OCI-LY7 (cell line): ENCODE measurements around the gene ROBO1. TPM values are rescaled to one million over a fixed set of nuclear protein-coding genes. Genes with fewer than 3 reads are reported as not detected.

Experiments used
- BruUV-seq: library from RNA; stranded (reverse); fragments of 400-500 nt; replicated peaks from 2 replicates; lab custom pipeline; 2021; lab: Mats Ljungman, UMichigan
- CTCF ChIA-PET: fragments of 300-600 bp; sonication (Branson Sonifier 250); formaldehyde crosslinking; loops from one replicate; lab custom pipeline; 2022; ENCODE audit warnings: antibody characterized with exemption; ENCODE audit not compliant: unreplicated experiment; lab: Charles Lee
- POLR2A ChIA-PET: fragments of 300-600 bp; sonication (Branson Sonifier 250); formaldehyde crosslinking; loops from one replicate; lab custom pipeline; 2022; ENCODE audit warnings: antibody characterized with exemption; lab: Charles Lee
- DNase-seq: peaks from one replicate; pipeline ENCODE4 v3.0.0-alpha.2; 2015; ENCODE audit warnings: low spot score
- H2AFZ ChIP-seq: fragments of 200-600 bp; sonication (generic), shearing (Covaris generic); 2 replicates; pipeline ENCODE4 v1.6.1; 2014; ENCODE audit warnings: mild to moderate bottlenecking, antibody characterized with exemption, low read length, moderate library complexity
- H3K27ac ChIP-seq: fragments of 200-600 bp; sonication (generic); 2 replicates; pipeline ENCODE4 v1.5.1; 2014; ENCODE audit warnings: mixed run types, low read depth, mild to moderate bottlenecking, moderate library complexity, low read length, inconsistent platforms; ENCODE audit not compliant: poor library complexity, severe bottlenecking
- H3K36me3 ChIP-seq: fragments of 200-600 bp; sonication (generic); 2 replicates; pipeline ENCODE4 v1.6.1; 2014; ENCODE audit warnings: mild to moderate bottlenecking, antibody characterized with exemption, low read length, moderate library complexity, mixed read lengths; ENCODE audit not compliant: insufficient read depth
- H3K4me1 ChIP-seq: fragments of 200-600 bp; sonication (generic); 2 replicates; pipeline ENCODE4 v1.5.1; 2014; ENCODE audit warnings: mild to moderate bottlenecking, low read length; ENCODE audit not compliant: insufficient read depth, poor library complexity, severe bottlenecking
- H3K4me2 ChIP-seq: fragments of 200-600 bp; sonication (generic); 2 replicates; pipeline ENCODE4 v1.6.1; 2014; ENCODE audit warnings: mild to moderate bottlenecking, low read length
- H3K4me3 ChIP-seq: fragments of 200-600 bp; sonication (generic); 2 replicates; pipeline ENCODE4 v1.5.1; 2014; ENCODE audit warnings: mild to moderate bottlenecking, low read depth, low read length; ENCODE audit not compliant: poor library complexity, severe bottlenecking
- H3K79me2 ChIP-seq: fragments of 200-600 bp; sonication (generic); 2 replicates; pipeline ENCODE4 v1.6.1; 2016; ENCODE audit warnings: low read depth, mild to moderate bottlenecking, low read length, moderate library complexity, mixed read lengths; ENCODE audit not compliant: insufficient read depth
- H3K9me2 ChIP-seq: fragments of 200-600 bp; sonication (generic); 2 replicates; pipeline ENCODE4 v1.6.1; 2016; ENCODE audit warnings: mild to moderate bottlenecking, low read length, mixed read lengths; ENCODE audit not compliant: insufficient read depth
- H3K9me3 ChIP-seq: fragments of 200-600 bp; sonication (generic); 2 replicates; pipeline ENCODE4 v1.6.1; 2014; ENCODE audit warnings: mild to moderate bottlenecking, mixed run types, low read length, mixed read lengths
- H4K20me1 ChIP-seq: fragments of 200-600 bp; sonication (generic); 2 replicates; pipeline ENCODE4 v1.6.1; 2014; ENCODE audit warnings: mild to moderate bottlenecking, antibody characterized with exemption, low read length, moderate library complexity, mixed read lengths; ENCODE audit not compliant: insufficient read depth
- EZH2phosphoT487 ChIP-seq: fragments of 200-600 bp; sonication (generic); IDR thresholded peaks from 2 replicates; pipeline ENCODE4 v1.6.1; 2018; ENCODE audit warnings: low read depth, borderline replicate concordance, mild to moderate bottlenecking, mixed run types, antibody characterized with exemption, low read length, moderate library complexity, mixed read lengths
- intact Hi-C: fragments of 100-400 bp; cut with micrococcal nuclease; formaldehyde crosslinking; loops from one replicate; pipeline ENCODE4 v1.10.0; 2022; ENCODE audit not compliant: unreplicated experiment
- total RNA-seq, 2 experiments: library from RNA; depleted of rRNA in 1 of 2; stranded (reverse); fragments of >200 nt in 1 of 2; shearing (Covaris generic) in 1 of 2; gene quantifications; 2 replicates each; pipeline ENCODE4 v1.2.3, GENCODE V29; 2014 to 2022
- TF ChIP-seq, protein P1 (sequence below): fragments of 200-600 bp; sonication (generic); conservative IDR thresholded peaks from 2 replicates; pipeline ENCODE4 v1.5.1; 2014; ENCODE audit warnings: mild to moderate bottlenecking, antibody characterized with exemption, low read length, moderate library complexity, mixed read lengths

The ROBO1 gene
- total RNA-seq, 2 experiments from 2014 or later: not detected

- H2AFZ ChIP-seq: no peak overlapping the region
- TF ChIP-seq EZH2phosphoT487: no peak
- TF ChIP-seq, protein P1, sequence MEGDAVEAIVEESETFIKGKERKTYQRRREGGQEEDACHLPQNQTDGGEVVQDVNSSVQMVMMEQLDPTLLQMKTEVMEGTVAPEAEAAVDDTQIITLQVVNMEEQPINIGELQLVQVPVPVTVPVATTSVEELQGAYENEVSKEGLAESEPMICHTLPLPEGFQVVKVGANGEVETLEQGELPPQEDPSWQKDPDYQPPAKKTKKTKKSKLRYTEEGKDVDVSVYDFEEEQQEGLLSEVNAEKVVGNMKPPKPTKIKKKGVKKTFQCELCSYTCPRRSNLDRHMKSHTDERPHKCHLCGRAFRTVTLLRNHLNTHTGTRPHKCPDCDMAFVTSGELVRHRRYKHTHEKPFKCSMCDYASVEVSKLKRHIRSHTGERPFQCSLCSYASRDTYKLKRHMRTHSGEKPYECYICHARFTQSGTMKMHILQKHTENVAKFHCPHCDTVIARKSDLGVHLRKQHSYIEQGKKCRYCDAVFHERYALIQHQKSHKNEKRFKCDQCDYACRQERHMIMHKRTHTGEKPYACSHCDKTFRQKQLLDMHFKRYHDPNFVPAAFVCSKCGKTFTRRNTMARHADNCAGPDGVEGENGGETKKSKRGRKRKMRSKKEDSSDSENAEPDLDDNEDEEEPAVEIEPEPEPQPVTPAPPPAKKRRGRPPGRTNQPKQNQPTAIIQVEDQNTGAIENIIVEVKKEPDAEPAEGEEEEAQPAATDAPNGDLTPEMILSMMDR: no peak
- H3K4me1 ChIP-seq: no peaks in the 10 kb centered on the region
- no peaks in the 10 kb centered on the region for H3K9me2 ChIP-seq
- DNase-seq: no peak
- intact Hi-C loops: no loop called here
- no peaks in the 10 kb centered on the region for H3K9me3 ChIP-seq
- H3K4me3 ChIP-seq: no peak overlapping the region
- H3K36me3 ChIP-seq: no peaks in the 10 kb centered on the region
- no peaks in the 10 kb centered on the region for H4K20me1 ChIP-seq
- H3K4me2 ChIP-seq: no peak overlapping the region
- no TSS peak for BruUV-seq
- CTCF ChIA-PET: no interaction called here
- no peak overlapping the region for H3K27ac ChIP-seq
- POLR2A ChIA-PET: interaction anchor here (0.6 to 1.4 kb wide), 3 partner anchors 8 to 315 kb away, joined by 3 to 5 read pairs (median 3); no protein-coding TSS in a partner anchor
- no peaks in the 10 kb centered on the region for H3K79me2 ChIP-seq
Observed at GRCh38 chr3:79016587-79017376, 751.0 kb downstream of the ROBO1 start.

DNA sequence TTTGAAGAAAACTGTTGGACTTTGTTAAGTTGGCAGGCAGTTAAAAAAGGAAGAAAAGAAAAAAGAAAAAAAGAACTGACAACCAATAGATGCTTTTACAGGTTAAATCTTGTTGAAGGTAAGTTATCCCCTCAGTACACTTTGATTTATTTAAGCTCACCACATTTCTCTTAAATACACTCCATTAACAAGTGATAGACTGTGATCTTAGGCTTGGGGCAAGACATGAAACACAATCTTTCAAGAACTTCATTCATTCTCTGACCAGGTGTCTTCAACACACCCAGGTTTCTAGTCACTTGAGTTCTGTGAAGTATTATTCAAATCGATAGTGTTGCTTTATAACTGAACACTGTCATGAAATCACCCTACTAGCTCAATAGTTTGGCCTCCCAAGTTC is 751.9 kb downstream of the ROBO1 start:
- Histone ChIP-seq H3K9me3 (no peaks in the 10 kb centered on the region), H3K4me2 (no peak overlapping the region), H3K4me3 (no peak overlapping the region), H3K27ac (no peak overlapping the region), H3K4me1 (no peaks in the 10 kb centered on the region), H2AFZ (no peak overlapping the region), H3K9me2 (no peaks in the 10 kb centered on the region), H3K36me3 (no peaks in the 10 kb centered on the region), H3K79me2 (no peaks in the 10 kb centered on the region), H4K20me1 (no peaks in the 10 kb centered on the region)
- no peak for DNase-seq
- intact Hi-C loops: no loop called here
- no TSS peak for BruUV-seq
- CTCF ChIA-PET: no interaction called here
- no peak for TF ChIP-seq EZH2phosphoT487
- TF ChIP-seq, protein P1: no peak
- POLR2A ChIA-PET: interaction anchor here (0.9 to 1.4 kb wide), 2 partner anchors 8 to 9 kb away, joined by 3 to 5 read pairs; no protein-coding TSS in a partner anchor

GRCh38 chr3:79012946-79013362 is 754.8 kb downstream of the ROBO1 start:
- BruUV-seq: no TSS peak
- no peak for DNase-seq
- Histone ChIP-seq H3K27ac (no peak overlapping the region), H3K4me1 (no peaks in the 10 kb centered on the region), H3K4me2 (no peak overlapping the region), H3K79me2 (no peaks in the 10 kb centered on the region), H3K9me2 (no peaks in the 10 kb centered on the region), H3K9me3 (no peaks in the 10 kb centered on the region), H2AFZ (no peak overlapping the region), H3K4me3 (no peak overlapping the region), H4K20me1 (no peaks in the 10 kb centered on the region), H3K36me3 (no peaks in the 10 kb centered on the region)
- ChIA-PET POLR2A (no interaction called here), CTCF (no interaction called here)
- intact Hi-C loops: no loop called here
- TF ChIP-seq EZH2phosphoT487: no peak
- TF ChIP-seq, protein P1: no peak
